Measurements from ENCODE around the gene ISCU.

The ISCU gene

DNA sequence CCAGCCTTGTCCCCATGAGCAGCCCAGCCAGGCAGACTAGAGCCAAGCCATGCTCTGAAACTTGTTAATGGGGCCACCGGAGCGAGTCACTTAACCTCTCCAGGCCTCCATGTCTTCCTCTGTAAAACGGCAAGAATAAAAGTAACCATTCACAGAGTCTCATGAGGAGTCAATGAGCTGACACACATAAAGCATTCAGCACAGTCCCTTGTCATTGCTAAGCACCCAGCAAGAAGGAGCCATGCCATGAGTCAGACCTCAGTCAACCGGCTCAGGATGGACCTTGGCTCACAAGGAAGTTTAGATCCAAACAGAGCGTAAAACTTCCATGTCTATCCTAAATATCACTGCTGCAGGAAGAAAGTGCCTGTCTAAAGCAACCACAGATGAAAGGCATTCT lies 36.7 kb upstream of the ISCU start:
- H3K4me3 ChIP-seq (ENCODE audit: low read depth, low read length), result no peak overlapping the region
- TF ChIP-seq MYC (IDR thresholded peaks at IDR 0.05; ENCODE audit: low read depth, low read length) (no peak), POLR2A (IDR thresholded peaks at IDR 0.05; ENCODE audit: extremely low read depth, insufficient read length) (no peak), CTCF (IDR thresholded peaks at IDR 0.05; ENCODE audit: low read depth, low read length) (no peak), MAX (IDR thresholded peaks at IDR 0.05; ENCODE audit: low read depth, low read length) (no peak)
- no peak for DNase-seq (ENCODE audit: low read depth)

GRCh38 chr12:108526482-108527165 lies 35.8 kb upstream of the ISCU start:
- no peak for TF ChIP-seq MAX (IDR thresholded peaks at IDR 0.05; ENCODE audit: low read depth, low read length)
- no peak for TF ChIP-seq CTCF (IDR thresholded peaks at IDR 0.05; ENCODE audit: low read depth, low read length)
- H3K4me3 ChIP-seq (ENCODE audit: low read depth, low read length), result no peak overlapping the region
- peak; percentile 24 for DNase-seq (ENCODE audit: low read depth)

GRCh38 chr12:108527166-108527496 lies 35.3 kb upstream of the ISCU start:
- DNase-seq (ENCODE audit: low read depth), result no peak
- TF ChIP-seq CTCF (IDR thresholded peaks at IDR 0.05; ENCODE audit: low read depth, low read length) (no peak), POLR2A (IDR thresholded peaks at IDR 0.05; ENCODE audit: extremely low read depth, insufficient read length) (no peak), MAX (IDR thresholded peaks at IDR 0.05; ENCODE audit: low read depth, low read length) (no peak), MYC (IDR thresholded peaks at IDR 0.05; ENCODE audit: low read depth, low read length) (no peak)
- no peak overlapping the region for H3K4me3 ChIP-seq (ENCODE audit: low read depth, low read length)

DNA sequence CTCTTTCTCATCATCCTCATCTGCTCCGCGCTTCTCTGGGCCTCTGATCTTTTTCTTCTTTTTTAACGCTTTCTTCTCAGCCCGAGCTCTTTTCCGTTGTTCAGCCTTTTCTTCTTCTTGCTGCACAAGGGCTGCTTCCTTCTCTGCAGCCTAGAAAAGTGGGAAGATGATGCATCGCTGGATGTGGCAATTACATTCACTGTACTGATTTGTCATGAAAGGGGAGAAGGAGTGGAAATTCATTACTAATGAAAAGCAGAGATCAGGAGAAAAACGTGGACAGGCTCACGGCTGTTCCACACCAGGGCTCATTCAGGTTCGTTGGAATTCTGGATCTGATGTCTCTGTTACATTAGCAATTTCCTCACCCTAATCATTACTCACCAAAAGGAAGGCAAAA lies 32.2 kb upstream of the ISCU start:
- no peak for DNase-seq (ENCODE audit: low read depth)
- no peak overlapping the region for H3K4me3 ChIP-seq (ENCODE audit: low read depth, low read length)
- TF ChIP-seq POLR2A (IDR thresholded peaks at IDR 0.05; ENCODE audit: extremely low read depth, insufficient read length) (no peak), MYC (IDR thresholded peaks at IDR 0.05; ENCODE audit: low read depth, low read length) (no peak), CTCF (IDR thresholded peaks at IDR 0.05; ENCODE audit: low read depth, low read length) (no peak)

GRCh38 chr12:108531929-108532848 lies 30.2 kb upstream of the ISCU start:
- H3K4me3 ChIP-seq (ENCODE audit: low read depth, low read length), result no peak overlapping the region
- peak; percentile 89 for TF ChIP-seq MYC (IDR thresholded peaks at IDR 0.05; ENCODE audit: low read depth, low read length)
- no peak for TF ChIP-seq CTCF (IDR thresholded peaks at IDR 0.05; ENCODE audit: low read depth, low read length)
- TF ChIP-seq MAX (IDR thresholded peaks at IDR 0.05; ENCODE audit: low read depth, low read length), result peak; percentile 93
- TF ChIP-seq POLR2A (IDR thresholded peaks at IDR 0.05; ENCODE audit: extremely low read depth, insufficient read length), result no peak
- DNase-seq (ENCODE audit: low read depth), result no peak
